PFSK-1 (cell line): ENCODE data around the gene SCUBE1.

Source experiments
- FOXP2 ChIP-seq: optimal IDR thresholded peaks from 2 replicates; pipeline ENCODE3; 2011; ENCODE audit warnings: borderline replicate concordance, control low read depth, inconsistent platforms; ENCODE audit not compliant: insufficient read depth; ENCODE audit errors: extremely low read length, extremely low read depth
- POLR2AphosphoS5 ChIP-seq: IDR thresholded peaks from 2 replicates; pipeline ENCODE4 v1.6.1; 2012; ENCODE audit warnings: low read depth, mild to moderate bottlenecking, control low read depth, low read length, moderate library complexity
- SIN3A ChIP-seq: IDR thresholded peaks from 2 replicates; pipeline ENCODE4 v1.6.1; 2012; ENCODE audit warnings: mild to moderate bottlenecking, low read length, moderate library complexity, borderline replicate concordance; ENCODE audit not compliant: insufficient read depth
- TAF1 ChIP-seq: IDR thresholded peaks from 2 replicates; pipeline ENCODE4 v1.6.1; 2012; ENCODE audit warnings: low read length, control low read depth, borderline replicate concordance; ENCODE audit not compliant: insufficient read depth
- TF ChIP-seq, protein P1 (sequence below), 2 experiments: IDR thresholded peaks; 2 replicates each; pipeline versions ENCODE4 v1.6.1 to v1.8.0; 2011 to 2012; ENCODE audit warnings: low read depth in 2 of 2, low read length in 2 of 2, control low read depth in 1 of 2, inconsistent platforms in 1 of 2, mild to moderate bottlenecking in 1 of 2, moderate library complexity in 1 of 2; ENCODE audit not compliant: insufficient read depth in 1 of 2

Gene SCUBE1

DNA sequence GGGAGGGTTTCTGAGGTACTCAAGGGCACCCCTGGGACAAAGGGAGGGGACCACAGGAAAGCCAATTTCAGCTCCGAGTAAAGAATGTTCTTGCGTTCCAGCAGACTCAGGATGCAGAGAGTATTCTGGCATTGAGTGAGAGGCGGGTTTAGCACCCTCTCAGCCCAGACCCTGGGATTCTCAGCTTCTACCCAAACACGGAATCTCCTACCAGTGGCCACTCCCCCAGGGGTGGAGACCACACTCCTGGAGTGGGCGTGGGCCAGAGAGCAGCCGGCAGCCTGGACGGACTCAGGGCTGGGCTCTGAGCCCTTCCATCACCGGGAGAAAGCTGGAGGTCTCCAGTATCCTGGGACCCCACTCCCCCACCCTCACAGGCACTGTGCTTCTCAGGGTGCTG, 130.1 kb downstream of the SCUBE1 start:
- TF ChIP-seq, protein P1, sequence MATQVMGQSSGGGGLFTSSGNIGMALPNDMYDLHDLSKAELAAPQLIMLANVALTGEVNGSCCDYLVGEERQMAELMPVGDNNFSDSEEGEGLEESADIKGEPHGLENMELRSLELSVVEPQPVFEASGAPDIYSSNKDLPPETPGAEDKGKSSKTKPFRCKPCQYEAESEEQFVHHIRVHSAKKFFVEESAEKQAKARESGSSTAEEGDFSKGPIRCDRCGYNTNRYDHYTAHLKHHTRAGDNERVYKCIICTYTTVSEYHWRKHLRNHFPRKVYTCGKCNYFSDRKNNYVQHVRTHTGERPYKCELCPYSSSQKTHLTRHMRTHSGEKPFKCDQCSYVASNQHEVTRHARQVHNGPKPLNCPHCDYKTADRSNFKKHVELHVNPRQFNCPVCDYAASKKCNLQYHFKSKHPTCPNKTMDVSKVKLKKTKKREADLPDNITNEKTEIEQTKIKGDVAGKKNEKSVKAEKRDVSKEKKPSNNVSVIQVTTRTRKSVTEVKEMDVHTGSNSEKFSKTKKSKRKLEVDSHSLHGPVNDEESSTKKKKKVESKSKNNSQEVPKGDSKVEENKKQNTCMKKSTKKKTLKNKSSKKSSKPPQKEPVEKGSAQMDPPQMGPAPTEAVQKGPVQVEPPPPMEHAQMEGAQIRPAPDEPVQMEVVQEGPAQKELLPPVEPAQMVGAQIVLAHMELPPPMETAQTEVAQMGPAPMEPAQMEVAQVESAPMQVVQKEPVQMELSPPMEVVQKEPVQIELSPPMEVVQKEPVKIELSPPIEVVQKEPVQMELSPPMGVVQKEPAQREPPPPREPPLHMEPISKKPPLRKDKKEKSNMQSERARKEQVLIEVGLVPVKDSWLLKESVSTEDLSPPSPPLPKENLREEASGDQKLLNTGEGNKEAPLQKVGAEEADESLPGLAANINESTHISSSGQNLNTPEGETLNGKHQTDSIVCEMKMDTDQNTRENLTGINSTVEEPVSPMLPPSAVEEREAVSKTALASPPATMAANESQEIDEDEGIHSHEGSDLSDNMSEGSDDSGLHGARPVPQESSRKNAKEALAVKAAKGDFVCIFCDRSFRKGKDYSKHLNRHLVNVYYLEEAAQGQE (IDR thresholded peaks at IDR 0.05; ENCODE audit: insufficient read depth in 1 of 2, low read depth in 2 of 2, low read length in 2 of 2), result no peak
- TF ChIP-seq FOXP2 (no peak), POLR2AphosphoS5 (no peak), TAF1 (no peak), SIN3A (no peak)

- TF ChIP-seq, protein P1 (IDR thresholded peaks at IDR 0.05; ENCODE audit: insufficient read depth in 1 of 2, low read depth in 2 of 2, low read length in 2 of 2), result no peak
- TF ChIP-seq FOXP2, result no peak
- TF ChIP-seq SIN3A, result no peak
- no peak for TF ChIP-seq TAF1
- TF ChIP-seq POLR2AphosphoS5, result no peak
Observed at GRCh38 chr22:43212434-43212952, 130.7 kb downstream of the SCUBE1 start.

DNA sequence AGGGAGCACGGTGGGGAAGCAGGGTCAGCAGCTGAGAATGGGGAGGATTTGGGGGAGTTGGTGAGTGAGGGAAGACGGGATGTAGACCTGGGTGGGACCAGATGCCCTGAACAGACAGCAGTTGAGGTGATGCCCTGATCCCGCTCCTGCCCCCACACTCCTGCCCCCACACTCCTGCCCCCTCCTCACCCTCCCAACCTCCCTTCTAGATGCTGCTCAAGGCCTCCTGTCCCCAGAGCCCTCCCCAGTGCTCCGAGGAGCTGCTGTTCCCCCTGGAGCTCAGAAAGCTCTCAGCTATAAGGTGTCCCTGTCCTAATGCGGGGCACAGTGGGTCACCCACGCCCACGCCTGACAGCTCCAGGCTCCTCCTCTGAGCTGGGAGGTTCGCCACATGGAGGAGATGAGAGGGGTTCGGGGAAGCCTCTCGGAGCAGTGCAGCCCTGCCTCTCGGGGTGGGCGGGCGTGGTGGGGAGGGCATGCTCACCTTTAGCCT, 131.2 kb downstream of the SCUBE1 start:
- TF ChIP-seq, protein P1 (IDR thresholded peaks at IDR 0.05; ENCODE audit: insufficient read depth in 1 of 2, low read depth in 2 of 2, low read length in 2 of 2), result no peak
- TF ChIP-seq FOXP2, result no peak

DNA sequence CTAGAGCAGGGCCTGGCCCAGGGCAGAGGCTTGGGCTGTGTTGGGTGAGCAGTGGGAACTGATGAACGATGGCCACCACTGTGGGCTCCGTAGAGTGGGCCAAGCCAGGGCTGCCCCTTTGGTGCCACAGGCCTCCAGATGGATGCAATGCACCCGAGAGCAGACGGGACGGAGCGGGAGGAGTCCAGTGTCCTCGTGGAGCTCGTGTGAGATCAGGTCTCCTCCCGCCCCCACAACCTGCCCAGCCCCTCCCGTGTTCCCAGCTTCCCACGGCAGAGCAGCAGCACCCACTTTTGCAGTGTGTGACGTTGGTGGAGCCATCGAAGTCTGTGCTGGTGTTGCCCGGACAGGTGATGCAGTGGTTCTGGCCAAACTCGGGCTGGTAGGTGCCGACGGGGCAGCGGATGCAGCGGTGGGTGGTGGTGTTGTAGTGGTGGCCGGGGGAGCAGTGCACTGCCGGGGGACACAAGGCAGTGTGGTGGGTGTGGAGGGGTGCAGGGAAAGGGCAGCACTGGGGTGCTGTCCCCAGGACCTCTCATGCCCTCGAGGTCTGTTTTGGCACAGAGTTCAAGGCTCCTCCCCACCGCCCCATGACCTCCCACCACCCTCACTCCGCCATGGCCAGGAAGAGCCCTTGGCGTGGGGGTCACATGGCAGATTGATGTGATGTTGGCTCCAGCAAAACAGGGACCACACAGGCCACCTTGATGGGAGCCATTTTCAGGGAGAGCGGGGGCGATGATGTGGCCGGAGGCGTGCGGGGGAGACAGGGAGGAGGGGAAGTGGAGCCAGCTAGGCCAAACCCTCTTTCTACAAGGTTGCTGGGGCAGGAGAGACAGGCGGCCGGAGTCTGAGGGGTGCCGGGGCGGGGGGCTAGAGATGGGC, 132.3 kb downstream of the SCUBE1 start:
- no peak for TF ChIP-seq TAF1
- TF ChIP-seq SIN3A, result no peak
- TF ChIP-seq POLR2AphosphoS5, result no peak
- TF ChIP-seq FOXP2, result no peak
- TF ChIP-seq, protein P1 (IDR thresholded peaks at IDR 0.05; ENCODE audit: insufficient read depth in 1 of 2, low read depth in 2 of 2, low read length in 2 of 2), result no peak

DNA sequence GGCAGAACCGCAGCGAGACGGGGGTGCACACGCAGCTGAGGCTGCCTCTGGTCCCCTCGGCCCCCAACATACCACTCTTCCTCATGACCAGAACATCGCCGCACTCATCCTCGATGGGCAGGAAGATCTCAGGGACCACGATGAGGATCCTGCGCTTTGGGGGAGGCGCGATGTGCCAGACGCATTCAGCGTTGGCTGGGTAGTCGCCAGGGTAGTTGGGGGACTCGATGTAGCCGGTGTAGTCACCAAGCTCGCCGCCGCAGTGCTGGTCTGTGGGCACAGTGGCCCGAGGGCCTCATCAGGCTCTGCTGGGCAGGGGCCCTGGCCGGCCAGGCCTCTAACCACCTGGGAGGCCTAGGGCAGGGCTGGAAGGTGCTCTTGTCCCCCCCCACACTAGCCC, 133.2 kb downstream of the SCUBE1 start:
- TF ChIP-seq, protein P1 (IDR thresholded peaks at IDR 0.05; ENCODE audit: insufficient read depth in 1 of 2, low read depth in 2 of 2, low read length in 2 of 2), result no peak
- TF ChIP-seq FOXP2, result no peak
